Stomach (tissue), 9 donors: Measurements from ENCODE around the gene DGKD. TPM values are rescaled to one million over a fixed set of nuclear protein-coding genes. Genes with fewer than 3 reads are reported as not detected.

Experiments used
- DNase-seq, 2 donors: peaks; one replicate each; pipeline versions ENCODE4 v3.0.0 to v3.0.0-alpha.2; 2013 to 2019
- H3K27ac ChIP-seq, 5 donors: fragments of 200-600 bp in 4 of 5; sonication (generic) in 4 of 5; one replicate each; pipeline ENCODE4 v1.5.1; 2013 to 2019; ENCODE audit warnings: mild to moderate bottlenecking in 1 of 5, moderate library complexity in 1 of 5
- H3K27me3 ChIP-seq, 3 donors: fragments of 200-600 bp; sonication (generic); one replicate each; pipeline ENCODE4 v1.5.1; 2017 to 2019; ENCODE audit warnings: mixed run types in 1 of 3
- H3K36me3 ChIP-seq, 4 donors: fragments of 200-600 bp; sonication (generic); 1 replicate in 3 of 4; 2 replicates in 1 of 4; pipeline ENCODE4 v1.5.1; 2016 to 2019
- H3K4me1 ChIP-seq, 4 donors: fragments of 200-600 bp; sonication (generic); one replicate each; pipeline ENCODE4 v1.5.1; 2016 to 2019
- H3K4me3 ChIP-seq, 4 donors: fragments of 200-600 bp; sonication (generic) in 3 of 4; one replicate each; pipeline ENCODE4 v1.5.1; 2016 to 2019; ENCODE audit warnings: mild to moderate bottlenecking in 1 of 4
- H3K9me3 ChIP-seq, 4 donors: fragments of 200-600 bp; sonication (generic); one replicate each; pipeline ENCODE4 v1.5.1; 2016 to 2019
- EP300 ChIP-seq: sonication (generic); formaldehyde crosslinking; IDR thresholded peaks from one replicate; pipeline ENCODE4 v1.6.1; 2017; ENCODE audit warnings: antibody characterized with exemption
- POLR2A ChIP-seq, 4 donors: fragments of 450-650 bp; IDR thresholded peaks; one replicate each; pipeline ENCODE4 v1.6.1; 2016; ENCODE audit warnings: antibody characterized with exemption in 4 of 4, control low read depth in 2 of 4, mild to moderate bottlenecking in 1 of 4, moderate library complexity in 1 of 4
- POLR2AphosphoS5 ChIP-seq, 3 donors: sonication (generic); formaldehyde crosslinking; IDR thresholded peaks; one replicate each; pipeline ENCODE4 v1.6.1; 2016; ENCODE audit warnings: antibody characterized with exemption in 3 of 3
- WGBS, 5 donors: extraction: QIAGEN DNeasy Blood & Tissue Kit in 3 of 5; methylation state at CpG; one replicate each; pipeline versions ENCODE4 v1.1.5 to v1.1.7; 2013 to 2018; 5-methylcytosine and 5-hydroxymethylcytosine counted together
- intact Hi-C: fragments of 100-400 bp; cut with DNase I; formaldehyde crosslinking; loops from one replicate; pipeline ENCODE4 v1.15.1; 2023; ENCODE audit warnings: low total_unique reads
- polyA plus RNA-seq, 3 donors: library from polyadenylated mRNA; stranded (reverse); fragments of 200-250 nt; gene quantifications; one replicate each; pipeline ENCODE4 v1.2.3, GENCODE V29; 2013
- total RNA-seq, 5 donors: library from RNA; depleted of rRNA; stranded (reverse); fragments of >200 nt; gene quantifications; one replicate each; pipeline versions ENCODE4 v1.1.0 to v1.2.3, GENCODE V29; 2014 to 2016
- TF ChIP-seq, protein P1 (sequence below), 7 experiments: fragments of 450-650 bp in 4 of 7; fragments of 200-600 bp in 3 of 7; sonication (generic) in 3 of 7; IDR thresholded peaks; one replicate each; pipeline ENCODE4 v1.5.1; 2016 to 2019; ENCODE audit warnings: antibody characterized with exemption in 7 of 7, control low read depth in 2 of 7, mild to moderate bottlenecking in 1 of 7
- donor health status: healthy with polysubstance abuse.
- donor health status: Bipolar disorder and iron deficiency.
- donor health status: healthy.

DGKD gene
- total and polyA plus RNA-seq, 8 donors, result 21.9 to 471 (median 202) TPM

DNA sequence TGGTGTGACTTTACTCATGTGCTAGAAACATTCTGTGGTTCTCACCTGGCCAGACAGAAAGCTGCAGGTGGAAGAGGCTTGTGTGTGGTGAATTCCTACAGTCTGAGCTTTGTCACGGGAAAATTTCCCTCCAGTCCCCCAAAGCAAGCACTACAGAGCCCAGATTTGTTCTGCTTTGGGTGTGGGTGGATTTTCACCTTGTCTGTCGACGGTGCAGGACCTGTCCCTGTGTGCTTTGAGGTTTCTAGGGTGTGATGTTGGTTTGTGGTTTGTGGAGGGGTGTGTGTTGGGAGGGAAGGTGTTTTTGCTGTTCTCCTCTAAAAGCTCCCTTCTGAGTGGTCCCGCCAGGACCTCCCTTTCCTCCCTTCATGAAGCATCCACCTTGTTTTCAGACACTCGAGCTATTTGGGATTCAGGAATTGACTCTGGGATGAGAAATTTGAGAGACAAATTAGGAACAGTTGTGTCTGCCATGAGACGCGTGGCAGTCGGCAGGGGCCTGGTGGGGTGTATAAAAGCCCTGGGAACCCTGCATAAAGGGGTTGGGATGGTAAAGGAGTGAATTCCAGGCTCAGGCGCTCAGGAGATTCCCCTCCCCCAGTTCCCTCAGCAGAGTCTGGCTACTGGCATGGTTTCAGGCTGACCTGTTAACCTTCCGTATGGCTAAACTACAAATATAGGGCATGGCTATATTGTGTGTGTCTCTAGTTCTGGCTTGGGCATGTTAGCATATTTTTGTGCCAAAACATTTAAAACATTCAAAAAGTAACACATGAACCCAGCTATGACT is 65.5 kb downstream of the DGKD start:
- Histone ChIP-seq H3K27me3 (no peaks in the 10 kb centered on the region), H3K27ac (peak overlapping the region; percentile 84 to 94 (median 90)), H3K9me3 (no peaks in the 10 kb centered on the region), H3K4me1 (peaks cover 44 to 98% (median 84%) of the 10 kb centered on the region in 4 donors), H3K4me3 (peak overlapping the region; percentile 29 to 38 (median 35)), H3K36me3 (no peaks in the 10 kb centered on the region)
- WGBS, 5 donors, result 22 to 36% (median 32%) methylated on average over 10 of the region's 10 CpGs
- TF ChIP-seq POLR2A (IDR thresholded peaks at IDR 0.05) (no peak), POLR2AphosphoS5 (IDR thresholded peaks at IDR 0.05) (peak in 2 of 3 donors; percentile 40 to 54), EP300 (no peak)
- TF ChIP-seq, protein P1, sequence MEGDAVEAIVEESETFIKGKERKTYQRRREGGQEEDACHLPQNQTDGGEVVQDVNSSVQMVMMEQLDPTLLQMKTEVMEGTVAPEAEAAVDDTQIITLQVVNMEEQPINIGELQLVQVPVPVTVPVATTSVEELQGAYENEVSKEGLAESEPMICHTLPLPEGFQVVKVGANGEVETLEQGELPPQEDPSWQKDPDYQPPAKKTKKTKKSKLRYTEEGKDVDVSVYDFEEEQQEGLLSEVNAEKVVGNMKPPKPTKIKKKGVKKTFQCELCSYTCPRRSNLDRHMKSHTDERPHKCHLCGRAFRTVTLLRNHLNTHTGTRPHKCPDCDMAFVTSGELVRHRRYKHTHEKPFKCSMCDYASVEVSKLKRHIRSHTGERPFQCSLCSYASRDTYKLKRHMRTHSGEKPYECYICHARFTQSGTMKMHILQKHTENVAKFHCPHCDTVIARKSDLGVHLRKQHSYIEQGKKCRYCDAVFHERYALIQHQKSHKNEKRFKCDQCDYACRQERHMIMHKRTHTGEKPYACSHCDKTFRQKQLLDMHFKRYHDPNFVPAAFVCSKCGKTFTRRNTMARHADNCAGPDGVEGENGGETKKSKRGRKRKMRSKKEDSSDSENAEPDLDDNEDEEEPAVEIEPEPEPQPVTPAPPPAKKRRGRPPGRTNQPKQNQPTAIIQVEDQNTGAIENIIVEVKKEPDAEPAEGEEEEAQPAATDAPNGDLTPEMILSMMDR (IDR thresholded peaks at IDR 0.05), result no peak
- intact Hi-C loops, result no loop called here
- DNase-seq, result peak; percentile 72 to 76

DNA sequence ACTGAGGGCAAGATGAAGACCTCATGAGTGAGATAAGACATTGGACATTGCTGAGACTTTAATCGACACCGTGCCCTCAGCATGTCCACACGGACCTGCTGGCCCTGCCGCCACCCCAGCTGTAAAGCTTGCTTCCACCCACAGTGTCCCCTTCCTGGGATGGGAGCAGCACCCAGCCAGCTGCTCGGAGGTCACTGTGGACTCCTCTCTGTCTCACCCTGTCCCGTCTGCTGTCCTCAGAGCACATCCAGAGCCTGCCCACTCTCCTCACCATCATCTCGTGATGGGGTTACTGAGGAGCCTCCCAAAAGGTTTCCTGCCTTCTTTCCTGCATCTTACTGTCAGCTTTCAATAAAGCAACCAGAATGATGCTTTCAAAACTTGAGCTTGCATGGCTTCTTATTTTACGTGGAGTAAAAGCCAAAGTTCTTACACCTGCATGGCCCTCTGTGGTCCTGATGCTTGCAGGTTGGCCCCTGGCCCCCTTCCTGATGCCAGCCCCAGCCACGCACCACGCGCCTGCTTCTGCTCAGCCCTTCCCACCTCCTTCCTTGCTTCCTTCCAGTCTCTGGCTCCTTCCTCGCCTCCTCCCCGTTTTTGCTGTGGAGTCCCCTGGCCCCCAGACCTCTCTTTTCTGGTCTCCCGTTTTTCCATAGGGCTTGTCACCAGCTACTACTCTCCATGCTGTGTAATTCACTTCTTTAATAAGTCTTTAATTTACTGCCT is 67.0 kb downstream of the DGKD start:
- Histone ChIP-seq H3K9me3 (no peaks in the 10 kb centered on the region), H3K36me3 (no peaks in the 10 kb centered on the region), H3K4me3 (peak overlapping the region; percentile 29 to 38 (median 35)), H3K27ac (peak overlapping the region; percentile 87 to 94 (median 90)), H3K27me3 (no peaks in the 10 kb centered on the region), H3K4me1 (peaks cover 40 to 92% (median 75%) of the 10 kb centered on the region in 4 donors)
- TF ChIP-seq POLR2AphosphoS5 (IDR thresholded peaks at IDR 0.05), result peak in 1 of 3 donors; percentile 6
- TF ChIP-seq, protein P1 (IDR thresholded peaks at IDR 0.05), result no peak
- peak in 1 of 2 donors; percentile 29 for DNase-seq
- WGBS, 5 donors, result 31 to 62% (median 47%) methylated on average over 14 of the region's 14 CpGs
- intact Hi-C loops, result no loop called here

DNA sequence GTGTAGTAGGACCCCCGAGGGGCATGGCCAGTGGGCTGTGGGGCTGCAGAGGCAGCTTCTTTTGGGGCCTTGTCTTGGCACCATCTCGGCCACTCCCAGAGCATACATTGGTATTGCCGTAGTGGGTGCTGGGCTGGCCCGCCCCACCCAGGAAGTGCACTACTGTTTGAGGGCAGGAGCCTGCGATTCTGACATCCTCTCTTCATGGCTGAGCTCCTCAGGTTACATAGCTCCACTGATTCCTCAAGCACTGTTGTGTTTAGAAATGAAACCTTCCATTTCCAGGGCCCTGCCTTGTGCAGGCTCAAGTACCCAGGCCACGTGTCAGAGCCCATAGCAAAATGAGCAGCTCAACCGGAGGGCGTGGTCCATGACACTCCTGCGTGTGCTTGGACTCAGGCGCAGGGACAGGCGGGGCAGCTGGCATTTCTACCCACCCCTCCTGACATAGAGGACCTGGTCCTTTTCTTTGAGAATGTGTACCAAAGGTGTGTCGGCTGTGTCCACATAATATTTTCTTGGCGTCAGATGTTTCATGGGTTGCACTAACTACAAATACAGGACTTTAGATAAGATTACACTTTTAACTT is 67.9 kb downstream of the DGKD start:
- 27 to 68% (median 36%) methylated on average over 13 of the region's 13 CpGs for WGBS, 5 donors
- no peak for TF ChIP-seq POLR2A (IDR thresholded peaks at IDR 0.05)
- TF ChIP-seq POLR2AphosphoS5 (IDR thresholded peaks at IDR 0.05), result peak in 2 of 3 donors; percentile 77 to 89
- Histone ChIP-seq H3K27me3 (no peaks in the 10 kb centered on the region), H3K9me3 (no peaks in the 10 kb centered on the region), H3K36me3 (peaks cover 0 to 3% (median 0%) of the 10 kb centered on the region in 4 donors), H3K27ac (peak overlapping the region; percentile 87 to 94 (median 90)), H3K4me1 (peaks cover 40 to 92% (median 71%) of the 10 kb centered on the region in 4 donors), H3K4me3 (peak overlapping the region in 1 of 4 donors; percentile 38)
- peak; percentile 93 to 95 for DNase-seq
- intact Hi-C loops, result no loop called here

DNA sequence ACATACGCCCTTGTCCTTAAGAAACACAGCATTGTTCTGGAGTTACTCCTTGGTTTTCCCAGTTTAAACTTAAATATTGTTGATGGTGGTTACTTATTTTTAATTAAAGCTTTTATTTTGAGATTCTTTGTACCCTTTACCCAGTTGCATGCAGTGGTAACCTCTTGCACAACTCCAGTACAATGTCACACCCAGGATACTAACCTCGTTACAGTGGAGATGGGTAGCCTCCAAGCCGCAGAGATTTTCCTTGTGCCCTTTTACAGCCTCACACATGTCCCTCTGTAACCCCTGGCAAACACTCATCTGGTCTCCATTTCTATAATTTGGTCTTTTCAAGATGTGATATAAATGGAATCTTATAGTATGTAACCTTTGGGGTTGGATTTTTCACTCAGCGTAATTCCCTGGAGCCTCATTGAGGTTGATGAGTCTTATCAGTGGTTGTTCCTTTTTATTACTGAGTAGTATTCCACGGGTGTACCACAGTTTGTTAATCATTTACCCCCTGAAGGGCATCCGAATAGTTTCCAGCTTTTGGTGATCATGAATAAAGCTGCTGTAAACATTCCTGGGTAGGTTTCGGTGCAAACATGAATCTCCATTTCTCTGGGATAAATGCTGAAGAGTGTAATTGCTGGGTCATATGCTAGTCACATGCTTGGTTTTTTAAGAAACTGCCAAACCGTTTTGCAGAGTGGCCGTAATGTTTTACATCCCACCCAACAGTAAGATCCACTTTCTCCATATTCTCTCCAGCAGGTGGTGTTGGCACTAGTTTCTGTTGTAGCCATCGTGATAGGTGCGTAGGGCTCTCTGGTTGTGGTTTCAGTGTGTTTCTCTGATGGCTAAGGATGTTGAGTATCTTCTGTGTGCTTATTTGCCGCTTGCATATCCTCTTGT is 68.6 kb downstream of the DGKD start:
- peak overlapping the region in 1 of 4 donors; percentile 3 for H3K4me3 ChIP-seq
- TF ChIP-seq EP300, result no peak
- TF ChIP-seq POLR2A (IDR thresholded peaks at IDR 0.05), result no peak
- peak overlapping the region; percentile 79 to 94 (median 90) for H3K27ac ChIP-seq
- no peaks in the 10 kb centered on the region for H3K9me3 ChIP-seq
- H3K36me3 ChIP-seq, result peaks cover 0 to 3% (median 0%) of the 10 kb centered on the region in 4 donors
- WGBS, 5 donors, result 44 to 72% (median 62%) methylated on average over 12 of the region's 12 CpGs
- H3K27me3 ChIP-seq, result no peaks in the 10 kb centered on the region
- H3K4me1 ChIP-seq, result peaks cover 45 to 90% (median 71%) of the 10 kb centered on the region in 4 donors
- DNase-seq, result peak in 1 of 2 donors; percentile 17
- intact Hi-C loops, result no loop called here
